RWPE1 (cell line): ENCODE results near the gene ST3GAL3.
A peak's percentile ranks its signal among the peaks of the same experiment; 100 is the strongest.

ENCODE experiments used
- CTCF ChIA-PET: fragments of 350-600 bp; sonication (Branson Sonifier 250); formaldehyde crosslinking; extraction: SDS; loops from one replicate; lab custom pipeline; 2021; lab: Yijun Ruan, JAX
- POLR2A ChIA-PET: fragments of 400-600 bp; formaldehyde crosslinking; extraction: SDS; loops from one replicate; lab custom pipeline; 2020; ENCODE audit warnings: antibody characterized with exemption; ENCODE audit not compliant: low non-redundant PET; lab: Yijun Ruan, JAX
- DNase-seq: peaks from one replicate; pipeline ENCODE4 v3.0.0; 2012; ENCODE audit warnings: low spot score
- H3K27ac ChIP-seq: fragments of 450-650 bp; 2 replicates; pipeline ENCODE4 v1.5.1; 2017
- CTCF ChIP-seq: fragments of 450-650 bp; conservative IDR thresholded peaks from 2 replicates; pipeline ENCODE4 v1.5.1; 2017; ENCODE audit warnings: low read depth, mild to moderate bottlenecking

ST3GAL3 gene

GRCh38 chr1:43819357-43819756, 112.0 kb downstream of the ST3GAL3 start:
- DNase-seq = no peak
- TF ChIP-seq CTCF = no peak
- CTCF ChIA-PET = interaction anchor here (0.8 kb wide), 1 partner anchor 115 kb away, joined by 3 read pairs; no protein-coding TSS in a partner anchor
- POLR2A ChIA-PET = no interaction called here
- no peak overlapping the region for H3K27ac ChIP-seq

GRCh38 chr1:43821471-43821870, 114.1 kb downstream of the ST3GAL3 start:
- TF ChIP-seq CTCF = no peak
- ChIA-PET POLR2A (no interaction called here), CTCF (interaction anchor here (0.8 kb wide), 1 partner anchor 85 kb away, joined by 3 read pairs; no protein-coding TSS in a partner anchor)
- DNase-seq = no peak
- H3K27ac ChIP-seq = peak overlapping the region; percentile 77

- peak; percentile 93 for DNase-seq
- no peak for TF ChIP-seq CTCF
- ChIA-PET POLR2A (no interaction called here), CTCF (interaction anchor here (0.7 kb wide), 1 partner anchor 33 kb away, joined by 3 read pairs; no protein-coding TSS in a partner anchor)
- peak overlapping the region; percentile 77 for H3K27ac ChIP-seq
These were observed 114.8 kb downstream of the ST3GAL3 start for GRCh38 chr1:43822040-43822690.

GRCh38 chr1:43824795-43825194, 117.5 kb downstream of the ST3GAL3 start:
- no peak for DNase-seq
- ChIA-PET CTCF (no interaction called here), POLR2A (no interaction called here)
- TF ChIP-seq CTCF = no peak
- no peak overlapping the region for H3K27ac ChIP-seq

- TF ChIP-seq CTCF = no peak
- ChIA-PET POLR2A (no interaction called here), CTCF (interaction anchor here (0.6 kb wide), 2 partner anchors 21 to 56 kb away, joined by 3 to 4 read pairs; no protein-coding TSS in a partner anchor)
- no peak overlapping the region for H3K27ac ChIP-seq
- no peak for DNase-seq
These were observed 121.2 kb downstream of the ST3GAL3 start for GRCh38 chr1:43828574-43828973.

- TF ChIP-seq CTCF = no peak
- H3K27ac ChIP-seq = no peak overlapping the region
- POLR2A ChIA-PET = no interaction called here
- CTCF ChIA-PET = no interaction called here
- DNase-seq = no peak
These were observed 123.5 kb downstream of the ST3GAL3 start for GRCh38 chr1:43830802-43831201.
